D341Med (cell line): ENCODE measurements around the gene CHRNG.

Source experiments
- DNase-seq: peaks from one replicate; pipeline ENCODE4 v3.0.0; 2012; ENCODE audit warnings: low spot score

The CHRNG gene

GRCh38 chr2:232578626-232579025 is 39.1 kb downstream of the CHRNG start:
- DNase-seq, result no peak

- DNase-seq, result no peak
Observed at GRCh38 chr2:232580648-232580981, 41.1 kb downstream of the CHRNG start.

GRCh38 chr2:232581725-232582124 is 42.2 kb downstream of the CHRNG start:
- no peak for DNase-seq

- DNase-seq, result no peak
Observed at GRCh38 chr2:232584238-232584637, 44.7 kb downstream of the CHRNG start.

- DNase-seq, result no peak
Observed at GRCh38 chr2:232586943-232587505, 47.5 kb downstream of the CHRNG start.

GRCh38 chr2:232587512-232587911 is 48.0 kb downstream of the CHRNG start:
- no peak for DNase-seq

- DNase-seq, result no peak
Observed at GRCh38 chr2:232588031-232588430, 48.5 kb downstream of the CHRNG start.

- no peak for DNase-seq
Observed at GRCh38 chr2:232588680-232589585, 49.4 kb downstream of the CHRNG start.

- DNase-seq, result no peak
Observed at GRCh38 chr2:232592772-232593395, 53.4 kb downstream of the CHRNG start.

- DNase-seq, result no peak
Observed at GRCh38 chr2:232593982-232594381, 54.5 kb downstream of the CHRNG start.
